Measurements from ENCODE around the gene ZC2HC1B.

DNA sequence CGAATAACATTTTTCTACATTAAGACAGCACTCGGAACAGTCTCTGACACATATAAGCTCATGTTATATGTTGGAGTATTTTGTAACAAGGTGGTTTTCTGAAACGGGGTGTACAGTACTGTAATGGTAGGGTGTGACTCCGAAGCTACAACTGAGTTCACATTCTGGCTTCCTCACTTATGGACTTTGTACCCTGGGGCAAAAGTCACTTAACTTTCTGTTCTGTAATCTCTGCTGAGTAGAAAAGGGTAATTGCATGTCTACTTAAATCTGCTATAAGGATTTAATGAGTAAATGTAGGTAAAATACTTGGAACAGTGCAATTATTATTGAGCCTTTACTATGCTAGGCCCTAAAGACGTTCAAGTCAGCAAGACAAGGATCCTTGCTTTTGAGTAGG is 25.9 kb upstream of the ZC2HC1B start:
- TF ChIP-seq, protein P1, sequence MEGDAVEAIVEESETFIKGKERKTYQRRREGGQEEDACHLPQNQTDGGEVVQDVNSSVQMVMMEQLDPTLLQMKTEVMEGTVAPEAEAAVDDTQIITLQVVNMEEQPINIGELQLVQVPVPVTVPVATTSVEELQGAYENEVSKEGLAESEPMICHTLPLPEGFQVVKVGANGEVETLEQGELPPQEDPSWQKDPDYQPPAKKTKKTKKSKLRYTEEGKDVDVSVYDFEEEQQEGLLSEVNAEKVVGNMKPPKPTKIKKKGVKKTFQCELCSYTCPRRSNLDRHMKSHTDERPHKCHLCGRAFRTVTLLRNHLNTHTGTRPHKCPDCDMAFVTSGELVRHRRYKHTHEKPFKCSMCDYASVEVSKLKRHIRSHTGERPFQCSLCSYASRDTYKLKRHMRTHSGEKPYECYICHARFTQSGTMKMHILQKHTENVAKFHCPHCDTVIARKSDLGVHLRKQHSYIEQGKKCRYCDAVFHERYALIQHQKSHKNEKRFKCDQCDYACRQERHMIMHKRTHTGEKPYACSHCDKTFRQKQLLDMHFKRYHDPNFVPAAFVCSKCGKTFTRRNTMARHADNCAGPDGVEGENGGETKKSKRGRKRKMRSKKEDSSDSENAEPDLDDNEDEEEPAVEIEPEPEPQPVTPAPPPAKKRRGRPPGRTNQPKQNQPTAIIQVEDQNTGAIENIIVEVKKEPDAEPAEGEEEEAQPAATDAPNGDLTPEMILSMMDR (conservative IDR thresholded peaks at IDR 0.05): no peak
- TF ChIP-seq ZFX (IDR thresholded peaks at IDR 0.05): no peak
